Peyer's patch (tissue), 4 donors: Measurements from ENCODE around the gene TGM3.

Experiments
- CTCF ChIP-seq, 6 experiments: fragments of 450-650 bp in 4 of 6; fragments of 200-600 bp in 2 of 6; sonication (generic) in 1 of 6; IDR thresholded peaks; one replicate each; pipeline ENCODE4 v1.5.1; 2017 to 2019; ENCODE audit warnings: antibody characterized with exemption in 6 of 6, mild to moderate bottlenecking in 3 of 6, moderate library complexity in 1 of 6
- POLR2A ChIP-seq, 2 donors: fragments of 450-650 bp; IDR thresholded peaks; one replicate each; pipeline ENCODE4 v1.5.1; 2017; ENCODE audit warnings: antibody characterized with exemption in 2 of 2, mild to moderate bottlenecking in 2 of 2, moderate library complexity in 2 of 2

GRCh38 chr20:2326046-2326445 is 30.2 kb downstream of the TGM3 start:
- no peak for TF ChIP-seq CTCF (IDR thresholded peaks at IDR 0.05)
- no peak for TF ChIP-seq POLR2A (IDR thresholded peaks at IDR 0.05)
